SK-N-SH (cell line): ENCODE data around the gene PRELP.

Source experiments
- CHD2 ChIP-seq: fragments of 150-350 bp; IDR thresholded peaks from 2 replicates; pipeline ENCODE4 v1.6.1; 2018; ENCODE audit warnings: low read length; ENCODE audit not compliant: partially characterized antibody
- CTCF ChIP-seq: fragments of 200-600 bp; sonication (generic); IDR thresholded peaks from 2 replicates; pipeline ENCODE4 v1.6.1; 2017; ENCODE audit warnings: antibody characterized with exemption, mild to moderate bottlenecking, moderate library complexity
- EP300 ChIP-seq, 2 experiments: IDR thresholded peaks; 2 replicates each; pipeline versions ENCODE4 v1.4.0 to v1.6.1; 2012; ENCODE audit warnings: borderline replicate concordance in 1 of 2, low read depth in 1 of 2, low read length in 1 of 2
- EZH2phosphoT487 ChIP-seq: fragments of 200-600 bp; sonication (generic); IDR thresholded peaks from 2 replicates; pipeline ENCODE4 v1.6.1; 2017; ENCODE audit warnings: low read depth, mixed run types, mild to moderate bottlenecking, antibody characterized with exemption, moderate library complexity, borderline replicate concordance
- GABPA ChIP-seq: IDR thresholded peaks from 2 replicates; pipeline ENCODE4 v1.4.0; 2012; ENCODE audit warnings: low read depth, mild to moderate bottlenecking
- MAX ChIP-seq: IDR thresholded peaks from 2 replicates; pipeline ENCODE4 v1.4.0; 2012; ENCODE audit warnings: low read depth
- NRF1 ChIP-seq: IDR thresholded peaks from 2 replicates; pipeline ENCODE4 v1.6.1; 2012; ENCODE audit warnings: low read depth, mild to moderate bottlenecking, low read length
- PBX3 ChIP-seq: IDR thresholded peaks from 2 replicates; pipeline ENCODE4; 2012
- POLR2AphosphoS5 ChIP-seq: IDR thresholded peaks from 2 replicates; pipeline ENCODE4 v1.6.1; 2012; ENCODE audit warnings: low read depth, low read length
- REST ChIP-seq: IDR thresholded peaks from 2 replicates; pipeline ENCODE4 v1.6.1; 2012; ENCODE audit warnings: mild to moderate bottlenecking, low read depth, low read length, moderate library complexity
- RFX5 ChIP-seq: IDR thresholded peaks from 2 replicates; pipeline ENCODE4 v1.6.1; 2012; ENCODE audit warnings: mild to moderate bottlenecking, improper control_type of control experiment, low read length
- SMC3 ChIP-seq: IDR thresholded peaks from 2 replicates; pipeline ENCODE4 v1.6.1; 2012; ENCODE audit warnings: low read depth, low read length, improper control_type of control experiment
- TAF1 ChIP-seq: IDR thresholded peaks from 2 replicates; pipeline ENCODE4 v1.6.1; 2012; ENCODE audit warnings: low read depth, mild to moderate bottlenecking, low read length, moderate library complexity, borderline replicate concordance
- YY1 ChIP-seq: IDR thresholded peaks from 2 replicates; pipeline ENCODE4 v1.4.0; 2012; ENCODE audit warnings: low read depth, mild to moderate bottlenecking

GRCh38 chr1:203450479-203451149 is 25.0 kb upstream of the PRELP start:
- TF ChIP-seq CTCF = no peak
- no peak for TF ChIP-seq EP300 (IDR thresholded peaks at IDR 0.05; ENCODE audit: borderline replicate concordance in 1 of 2, low read depth in 1 of 2, low read length in 1 of 2)
- no peak for TF ChIP-seq POLR2AphosphoS5
- no peak for TF ChIP-seq GABPA
- TF ChIP-seq SMC3 = no peak
- TF ChIP-seq YY1 = no peak
- TF ChIP-seq RFX5 = no peak
- TF ChIP-seq NRF1 = no peak
- TF ChIP-seq MAX = no peak
- TF ChIP-seq EZH2phosphoT487 = no peak
- TF ChIP-seq PBX3 = no peak
- no peak for TF ChIP-seq CHD2
- no peak for TF ChIP-seq REST
- no peak for TF ChIP-seq TAF1
